ENCODE measurements around the gene PARD3B. TPM values are rescaled to one million over a fixed set of nuclear protein-coding genes. Genes with fewer than 3 reads are reported as not detected.

The PARD3B gene
- total and polyA plus RNA-seq, 2 of the 13 experiments (the other 11 are each of a cell fraction or from before 2014, with no cell fraction given) = 0.71 to 2.3 TPM

DNA sequence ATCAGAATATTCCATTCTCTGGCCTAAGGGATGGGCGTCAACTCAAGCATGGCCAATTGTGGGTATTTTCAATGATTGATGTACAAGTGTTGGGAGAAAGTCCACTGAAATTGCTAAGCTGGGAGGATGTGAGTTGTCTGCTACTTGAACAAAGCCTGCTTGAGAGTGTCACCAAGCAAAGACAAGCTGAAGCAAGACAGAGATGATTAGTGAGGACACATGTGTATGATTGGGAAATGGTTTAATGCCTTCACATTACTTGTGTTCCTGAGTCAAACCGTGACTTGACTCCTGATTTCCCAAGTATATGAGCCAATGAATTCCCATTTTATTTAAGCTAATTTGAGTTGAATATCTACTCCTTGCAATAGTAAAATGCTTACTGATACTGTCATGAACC lies 1113.3 kb downstream of the PARD3B start:
- FAIRE-seq (no peak), DNase-seq (ENCODE audit: low spot score) (no peak), ATAC-seq (no peak)
- Histone ChIP-seq H4K20me1 (ENCODE audit: insufficient read depth, low read length) (no peaks in the 10 kb centered on the region), H3K27ac (ENCODE audit: extremely low read length, insufficient read depth, low read length) (no peak overlapping the region), H3K4me2 (ENCODE audit: low read depth, low read length) (no peak overlapping the region), H3K27me3 (ENCODE audit: control insufficient read depth in 1 of 2, insufficient read depth in 2 of 2, low read length in 2 of 2) (no peaks in the 10 kb centered on the region), H3K79me2 (ENCODE audit: insufficient read depth, low read length) (no peaks in the 10 kb centered on the region), H3K4me1 (ENCODE audit: insufficient read depth, low read length) (no peaks in the 10 kb centered on the region), H2AFZ (ENCODE audit: low read length) (no peak overlapping the region), H3K36me3 (replicated peaks in 1 of 2; ENCODE audit: control insufficient read depth in 1 of 2, insufficient read depth in 2 of 2, low read length in 2 of 2) (no peaks in the 10 kb centered on the region), H3K9ac (ENCODE audit: insufficient read depth, low read depth, low read length) (no peak overlapping the region), H3K4me3 (replicated peaks in 1 of 3; ENCODE audit: insufficient read depth in 1 of 3, low read depth in 2 of 3, low read length in 3 of 3) (no peak overlapping the region), H3K9me3 (ENCODE audit: low read length) (no peaks in the 10 kb centered on the region)
- ChIA-PET CTCF (ENCODE audit: low intra/inter-chr PET ratio, low total read pairs) (no interaction called here), POLR2A (no interaction called here)
- in situ Hi-C loops (cut with HindIII; ENCODE audit: extremely low pct_ligation_motif_present, low pct_unique_long_range_greater_than_20kb) (no loop called here), intact Hi-C loops (cut with micrococcal nuclease; ENCODE audit: unreplicated experiment) (no loop called here)
- BruUV-seq (replicated peaks) = no TSS peak
- WGBS (ENCODE audit: low lambda C conversion rate) = 42% methylated on average over 2 of the region's 2 CpGs
- TF ChIP-seq ZSCAN31 (CRISPR knock-in tag; IDR thresholded peaks at IDR 0.05; ENCODE audit: low read depth) (no peak), ZNF761 (CRISPR knock-in tag; conservative IDR thresholded peaks at IDR 0.05) (no peak), ARHGAP35 (CRISPR knock-in tag; IDR thresholded peaks at IDR 0.05; ENCODE audit: borderline replicate concordance) (no peak), KLF15 (CRISPR knock-in tag; IDR thresholded peaks at IDR 0.05; ENCODE audit: borderline replicate concordance) (no peak), ZKSCAN1 (IDR thresholded peaks at IDR 0.05; ENCODE audit: low read length) (no peak), MIER3 (CRISPR knock-in tag; IDR thresholded peaks at IDR 0.05; ENCODE audit: borderline replicate concordance) (no peak), ZNF670 (CRISPR knock-in tag; IDR thresholded peaks at IDR 0.05; ENCODE audit: borderline replicate concordance) (no peak), PTBP1 (IDR thresholded peaks at IDR 0.05; ENCODE audit: low read depth, low read length, poor library complexity, severe bottlenecking) (no peak)
- TF ChIP-seq, protein P1, sequence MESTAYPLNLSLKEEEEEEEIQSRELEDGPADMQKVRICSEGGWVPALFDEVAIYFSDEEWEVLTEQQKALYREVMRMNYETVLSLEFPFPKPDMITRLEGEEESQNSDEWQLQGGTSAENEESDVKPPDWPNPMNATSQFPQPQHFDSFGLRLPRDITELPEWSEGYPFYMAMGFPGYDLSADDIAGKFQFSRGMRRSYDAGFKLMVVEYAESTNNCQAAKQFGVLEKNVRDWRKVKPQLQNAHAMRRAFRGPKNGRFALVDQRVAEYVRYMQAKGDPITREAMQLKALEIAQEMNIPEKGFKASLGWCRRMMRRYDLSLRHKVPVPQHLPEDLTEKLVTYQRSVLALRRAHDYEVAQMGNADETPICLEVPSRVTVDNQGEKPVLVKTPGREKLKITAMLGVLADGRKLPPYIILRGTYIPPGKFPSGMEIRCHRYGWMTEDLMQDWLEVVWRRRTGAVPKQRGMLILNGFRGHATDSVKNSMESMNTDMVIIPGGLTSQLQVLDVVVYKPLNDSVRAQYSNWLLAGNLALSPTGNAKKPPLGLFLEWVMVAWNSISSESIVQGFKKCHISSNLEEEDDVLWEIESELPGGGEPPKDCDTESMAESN (CRISPR knock-in tag; conservative IDR thresholded peaks at IDR 0.05) = no peak
- TF ChIP-seq, protein P2, sequence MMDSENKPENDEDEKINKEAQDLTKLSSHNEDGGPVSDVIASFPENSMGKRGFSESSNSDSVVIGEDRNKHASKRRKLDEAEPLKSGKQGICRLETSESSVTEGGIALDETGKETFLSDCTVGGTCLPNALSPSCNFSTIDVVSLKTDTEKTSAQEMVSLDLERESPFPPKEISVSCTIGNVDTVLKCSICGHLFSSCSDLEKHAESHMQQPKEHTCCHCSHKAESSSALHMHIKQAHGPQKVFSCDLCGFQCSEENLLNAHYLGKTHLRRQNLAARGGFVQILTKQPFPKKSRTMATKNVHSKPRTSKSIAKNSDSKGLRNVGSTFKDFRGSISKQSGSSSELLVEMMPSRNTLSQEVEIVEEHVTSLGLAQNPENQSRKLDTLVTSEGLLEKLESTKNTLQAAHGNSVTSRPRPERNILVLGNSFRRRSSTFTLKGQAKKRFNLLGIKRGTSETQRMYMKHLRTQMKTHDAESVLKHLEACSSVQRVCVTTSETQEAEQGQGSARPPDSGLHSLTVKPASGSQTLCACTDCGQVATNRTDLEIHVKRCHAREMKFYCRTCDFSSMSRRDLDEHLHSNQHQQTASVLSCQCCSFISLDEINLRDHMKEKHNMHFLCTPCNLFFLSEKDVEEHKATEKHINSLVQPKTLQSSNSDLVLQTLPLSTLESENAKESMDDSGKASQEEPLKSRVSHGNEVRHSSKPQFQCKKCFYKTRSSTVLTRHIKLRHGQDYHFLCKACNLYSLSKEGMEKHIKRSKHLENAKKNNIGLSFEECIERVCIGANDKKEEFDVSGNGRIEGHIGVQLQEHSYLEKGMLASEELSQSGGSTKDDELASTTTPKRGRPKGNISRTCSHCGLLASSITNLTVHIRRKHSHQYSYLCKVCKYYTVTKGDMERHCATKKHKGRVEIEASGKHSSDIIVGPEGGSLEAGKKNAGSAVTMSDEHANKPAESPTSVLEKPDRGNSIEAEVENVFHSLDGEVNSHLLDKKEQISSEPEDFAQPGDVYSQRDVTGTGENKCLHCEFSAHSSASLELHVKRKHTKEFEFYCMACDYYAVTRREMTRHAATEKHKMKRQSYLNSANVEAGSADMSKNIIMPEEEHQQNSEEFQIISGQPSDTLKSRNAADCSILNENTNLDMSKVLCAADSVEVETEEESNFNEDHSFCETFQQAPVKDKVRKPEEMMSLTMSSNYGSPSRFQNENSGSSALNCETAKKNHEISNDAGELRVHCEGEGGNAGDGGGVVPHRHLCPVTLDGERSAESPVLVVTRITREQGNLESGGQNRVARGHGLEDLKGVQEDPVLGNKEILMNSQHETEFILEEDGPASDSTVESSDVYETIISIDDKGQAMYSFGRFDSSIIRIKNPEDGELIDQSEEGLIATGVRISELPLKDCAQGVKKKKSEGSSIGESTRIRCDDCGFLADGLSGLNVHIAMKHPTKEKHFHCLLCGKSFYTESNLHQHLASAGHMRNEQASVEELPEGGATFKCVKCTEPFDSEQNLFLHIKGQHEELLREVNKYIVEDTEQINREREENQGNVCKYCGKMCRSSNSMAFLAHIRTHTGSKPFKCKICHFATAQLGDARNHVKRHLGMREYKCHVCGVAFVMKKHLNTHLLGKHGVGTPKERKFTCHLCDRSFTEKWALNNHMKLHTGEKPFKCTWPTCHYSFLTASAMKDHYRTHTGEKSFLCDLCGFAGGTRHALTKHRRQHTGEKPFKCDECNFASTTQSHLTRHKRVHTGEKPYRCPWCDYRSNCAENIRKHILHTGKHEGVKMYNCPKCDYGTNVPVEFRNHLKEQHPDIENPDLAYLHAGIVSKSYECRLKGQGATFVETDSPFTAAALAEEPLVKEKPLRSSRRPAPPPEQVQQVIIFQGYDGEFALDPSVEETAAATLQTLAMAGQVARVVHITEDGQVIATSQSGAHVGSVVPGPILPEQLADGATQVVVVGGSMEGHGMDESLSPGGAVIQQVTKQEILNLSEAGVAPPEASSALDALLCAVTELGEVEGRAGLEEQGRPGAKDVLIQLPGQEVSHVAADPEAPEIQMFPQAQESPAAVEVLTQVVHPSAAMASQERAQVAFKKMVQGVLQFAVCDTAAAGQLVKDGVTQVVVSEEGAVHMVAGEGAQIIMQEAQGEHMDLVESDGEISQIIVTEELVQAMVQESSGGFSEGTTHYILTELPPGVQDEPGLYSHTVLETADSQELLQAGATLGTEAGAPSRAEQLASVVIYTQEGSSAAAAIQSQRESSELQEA (CRISPR knock-in tag; IDR thresholded peaks at IDR 0.05; ENCODE audit: not compliant biosample characterization) = no peak
- TF ChIP-seq, protein P3, sequence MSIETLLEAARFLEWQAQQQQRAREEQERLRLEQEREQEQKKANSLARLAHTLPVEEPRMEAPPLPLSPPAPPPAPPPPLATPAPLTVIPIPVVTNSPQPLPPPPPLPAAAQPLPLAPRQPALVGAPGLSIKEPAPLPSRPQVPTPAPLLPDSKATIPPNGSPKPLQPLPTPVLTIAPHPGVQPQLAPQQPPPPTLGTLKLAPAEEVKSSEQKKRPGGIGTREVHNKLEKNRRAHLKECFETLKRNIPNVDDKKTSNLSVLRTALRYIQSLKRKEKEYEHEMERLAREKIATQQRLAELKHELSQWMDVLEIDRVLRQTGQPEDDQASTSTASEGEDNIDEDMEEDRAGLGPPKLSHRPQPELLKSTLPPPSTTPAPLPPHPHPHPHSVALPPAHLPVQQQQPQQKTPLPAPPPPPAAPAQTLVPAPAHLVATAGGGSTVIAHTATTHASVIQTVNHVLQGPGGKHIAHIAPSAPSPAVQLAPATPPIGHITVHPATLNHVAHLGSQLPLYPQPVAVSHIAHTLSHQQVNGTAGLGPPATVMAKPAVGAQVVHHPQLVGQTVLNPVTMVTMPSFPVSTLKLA (IDR thresholded peaks at IDR 0.05) = no peak

All from HepG2 (cell line).